HG03558 (cell line): Measurements from ENCODE around the gene CROCC2.

Experiments
- ATAC-seq: cut with Tn5 transposase; IDR thresholded peaks from one replicate; pipeline ENCODE4 v1.9.1; 2021; ENCODE audit warnings: moderate number of reproducible peaks; ENCODE audit not compliant: unreplicated experiment; ENCODE audit errors: extremely low read depth

CROCC2 gene

DNA sequence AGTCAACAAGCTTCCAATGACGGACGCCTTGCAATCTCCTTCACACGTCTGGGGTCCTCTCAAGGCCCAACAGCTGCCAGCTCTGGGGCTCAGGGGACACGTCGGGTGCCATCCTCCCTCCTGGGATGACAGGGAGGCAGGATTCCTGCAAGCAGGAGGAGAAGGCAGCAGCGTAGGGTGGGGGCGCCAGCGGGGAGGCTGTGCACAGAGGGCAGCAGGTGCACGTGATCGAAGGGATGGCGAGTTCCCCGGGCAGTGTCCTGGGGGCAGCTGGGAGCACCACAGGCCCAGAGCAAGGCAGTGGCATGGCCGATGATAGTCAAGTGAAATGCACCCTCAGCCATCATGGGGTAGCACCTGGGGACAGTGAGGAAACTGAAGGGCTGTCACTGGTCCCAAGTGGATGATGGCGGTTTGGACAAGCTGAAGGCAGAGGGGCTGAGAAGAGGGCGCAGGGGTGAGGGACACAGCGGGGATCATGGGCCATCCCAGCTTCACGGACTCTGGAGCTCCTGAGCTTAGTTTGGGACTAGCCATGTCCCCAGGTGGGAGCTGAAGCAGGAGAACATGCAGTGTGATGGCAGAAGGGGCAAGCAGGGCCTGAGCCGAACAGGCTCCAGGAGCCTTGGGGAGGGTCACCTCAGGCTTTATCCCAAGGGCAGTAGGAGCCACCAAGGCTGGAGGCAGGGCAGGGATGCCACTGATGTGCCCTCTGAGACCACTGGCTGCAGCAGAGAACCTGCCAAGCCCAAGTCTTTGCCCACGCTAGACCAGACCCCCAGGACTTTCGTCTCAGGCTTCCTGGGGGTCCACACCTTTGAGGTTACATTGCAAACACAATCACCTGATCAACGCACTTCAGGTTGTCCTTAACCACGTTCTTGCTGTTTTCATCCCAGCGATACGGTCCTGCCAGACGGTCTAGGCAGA, 76.0 kb downstream of the CROCC2 start:
- no peak for ATAC-seq

DNA sequence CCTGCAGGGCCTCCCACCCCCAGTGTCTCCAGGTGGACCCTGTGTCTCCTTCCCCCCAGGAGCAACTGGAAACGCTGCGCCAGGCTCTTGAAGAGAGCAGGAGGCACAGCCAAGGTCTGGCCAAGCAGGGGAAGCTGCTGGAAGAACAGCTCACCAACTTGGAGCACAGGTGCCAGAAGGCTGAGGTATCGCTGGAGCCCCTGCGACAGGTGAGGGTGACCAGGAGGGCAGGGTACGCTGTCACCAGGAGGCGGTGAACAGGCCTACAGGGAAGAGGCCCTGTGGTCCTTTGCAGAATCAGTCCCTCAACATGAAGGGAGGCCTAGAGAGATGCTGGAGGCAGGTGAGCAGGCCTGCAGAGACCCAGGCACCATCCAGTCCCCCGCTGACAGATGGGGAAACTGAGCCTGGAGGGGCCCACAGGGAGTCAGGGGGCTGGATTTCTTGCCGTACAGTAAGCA, 76.7 kb downstream of the CROCC2 start:
- no peak for ATAC-seq

DNA sequence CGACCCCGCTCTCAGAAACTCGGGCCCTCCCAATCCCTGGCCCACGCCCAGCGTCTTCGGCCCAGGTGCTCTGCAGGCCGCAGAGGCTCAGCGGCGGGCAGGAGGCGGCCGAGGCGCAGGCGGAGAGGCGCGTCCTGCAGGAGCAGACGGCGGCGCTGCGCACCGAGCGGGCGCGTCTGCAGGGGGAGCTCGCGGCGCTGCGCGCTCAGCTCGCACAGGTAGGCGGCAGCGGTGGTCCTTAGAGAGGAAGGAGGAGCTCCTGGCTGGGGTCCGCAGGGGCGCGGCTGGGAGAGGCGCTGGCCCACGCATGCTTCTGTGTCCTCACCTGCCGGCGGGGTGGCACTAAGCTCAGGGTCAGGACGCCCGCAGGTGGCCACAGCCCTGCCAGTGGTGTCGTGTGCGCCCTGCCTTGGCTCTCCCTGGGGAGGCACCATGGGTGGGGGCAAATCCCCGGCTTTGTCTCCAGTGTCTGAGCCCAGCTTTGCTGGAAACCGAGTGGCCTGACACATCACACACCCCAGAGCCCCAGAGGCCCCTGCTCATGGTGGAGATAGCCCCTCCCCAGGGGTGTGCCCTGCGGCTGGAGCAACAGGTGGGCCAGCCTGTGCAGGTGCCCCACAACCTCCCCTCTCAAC, 77.3 kb downstream of the CROCC2 start:
- no peak for ATAC-seq

GRCh38 chr2:240983996-240984498, 77.9 kb downstream of the CROCC2 start:
- ATAC-seq = no peak

DNA sequence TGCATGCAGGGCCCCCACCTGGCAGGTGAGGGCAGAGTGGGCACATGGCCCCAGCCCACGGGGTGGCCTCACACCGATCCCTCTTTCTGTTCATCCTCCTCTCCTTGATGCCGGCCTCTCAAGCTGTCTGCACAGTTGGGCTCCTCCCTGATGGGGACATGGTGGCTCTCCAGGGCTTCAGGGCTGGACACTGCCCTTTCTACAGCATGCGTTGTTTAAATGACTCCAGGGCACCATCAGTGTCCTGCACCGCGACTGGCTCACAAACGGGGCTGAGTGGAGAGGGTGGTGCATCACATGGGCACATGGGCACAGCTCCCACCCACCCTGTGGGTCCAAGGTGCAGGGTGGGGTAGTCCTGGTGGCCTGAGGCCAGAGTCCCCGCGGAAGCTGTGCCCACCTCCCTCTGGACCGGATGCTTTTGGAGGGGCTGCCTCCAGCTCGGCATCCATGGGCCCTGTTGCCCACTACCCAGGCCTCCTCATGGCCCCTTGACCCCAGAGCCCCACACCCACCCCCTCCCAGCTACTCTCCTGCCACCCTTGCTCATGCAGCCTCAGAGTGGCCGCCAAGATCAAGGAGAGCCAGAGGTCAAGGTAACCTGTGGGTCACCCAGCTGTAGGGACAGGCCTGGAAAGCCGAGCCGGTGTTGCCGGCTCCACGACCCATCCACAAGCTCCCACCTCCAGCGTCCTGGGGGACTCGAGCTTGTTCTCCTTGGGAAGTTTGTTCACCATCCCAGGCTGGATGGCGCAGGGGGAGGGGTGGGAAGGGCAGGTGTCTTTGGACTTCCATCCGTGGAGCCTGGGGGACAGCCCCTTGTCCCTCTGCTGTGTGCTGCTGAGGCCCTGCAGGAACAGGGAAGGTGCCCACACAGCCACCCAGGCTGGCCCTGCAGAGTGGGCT, 80.0 kb downstream of the CROCC2 start:
- ATAC-seq = no peak

DNA sequence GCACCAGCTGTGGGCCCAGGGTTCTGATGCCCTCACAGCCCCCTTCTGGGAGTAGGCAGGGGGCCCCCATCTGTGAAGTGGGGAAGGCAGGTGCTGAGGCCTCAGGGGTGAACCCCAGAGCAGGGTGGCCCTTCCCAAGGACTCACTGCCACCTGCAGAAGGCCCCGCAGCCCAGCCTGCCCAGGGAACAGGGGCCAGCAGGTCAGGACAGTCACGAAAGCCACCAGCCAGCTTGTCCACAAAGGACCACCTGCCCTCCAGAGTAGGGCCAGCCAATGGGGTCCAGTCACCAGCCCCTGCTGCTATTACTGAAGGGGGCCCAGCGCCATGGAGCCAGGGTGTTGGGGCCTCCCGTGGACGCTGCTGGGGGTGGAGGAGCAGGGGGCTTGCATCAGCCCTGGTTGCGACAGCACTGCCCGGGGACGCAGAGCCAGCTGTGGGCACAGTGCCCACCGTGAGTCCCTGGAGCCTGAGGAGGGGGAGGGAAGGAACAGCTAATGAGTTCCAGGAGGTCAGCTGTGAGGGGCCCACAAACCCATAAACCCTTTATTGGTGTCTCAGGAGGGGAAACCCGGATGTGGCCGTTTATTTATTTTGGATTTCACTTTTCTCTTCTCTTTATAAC, 80.8 kb downstream of the CROCC2 start:
- no peak for ATAC-seq

DNA sequence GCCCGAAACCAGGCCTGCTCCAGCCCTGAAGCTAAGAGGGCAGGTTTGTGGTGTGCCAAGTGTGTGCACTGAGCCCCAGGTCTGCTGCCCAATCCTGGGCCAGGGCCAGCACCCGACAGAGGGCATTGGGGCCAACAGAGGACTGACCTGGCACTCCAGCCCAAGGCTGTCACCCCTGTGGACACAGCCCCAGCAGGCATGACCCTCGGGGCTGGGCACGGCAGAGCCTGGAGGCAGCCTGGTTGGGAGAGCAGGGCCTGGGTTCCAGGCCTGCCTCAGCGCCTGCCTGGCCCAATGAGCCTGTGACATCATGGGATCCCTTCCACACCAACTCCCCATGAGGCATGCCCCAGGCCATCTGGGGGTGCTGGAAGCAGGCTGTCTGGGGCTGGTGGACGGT, 81.5 kb downstream of the CROCC2 start:
- no peak for ATAC-seq

DNA sequence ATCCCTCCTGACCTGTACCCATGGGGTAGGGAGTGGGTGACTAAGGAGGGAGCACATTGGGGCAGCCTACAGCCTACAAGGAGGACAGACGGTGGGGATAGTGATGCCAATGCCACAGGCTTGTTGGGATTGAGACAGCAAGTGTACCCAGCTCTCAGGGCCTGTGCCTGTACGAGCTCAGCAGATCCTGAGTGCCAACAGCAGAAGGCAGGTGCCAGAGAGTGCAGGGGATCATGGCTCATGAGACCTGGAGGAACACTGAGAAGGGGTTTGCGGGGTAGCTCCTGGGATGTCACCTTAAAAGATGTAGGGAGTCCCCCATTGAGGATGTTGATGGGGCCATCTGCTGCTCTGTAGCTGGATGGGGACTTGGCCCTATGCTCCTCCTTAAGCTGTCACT, 82.0 kb downstream of the CROCC2 start:
- ATAC-seq = no peak

GRCh38 chr2:240988571-240989271, 82.6 kb downstream of the CROCC2 start:
- ATAC-seq = no peak

DNA sequence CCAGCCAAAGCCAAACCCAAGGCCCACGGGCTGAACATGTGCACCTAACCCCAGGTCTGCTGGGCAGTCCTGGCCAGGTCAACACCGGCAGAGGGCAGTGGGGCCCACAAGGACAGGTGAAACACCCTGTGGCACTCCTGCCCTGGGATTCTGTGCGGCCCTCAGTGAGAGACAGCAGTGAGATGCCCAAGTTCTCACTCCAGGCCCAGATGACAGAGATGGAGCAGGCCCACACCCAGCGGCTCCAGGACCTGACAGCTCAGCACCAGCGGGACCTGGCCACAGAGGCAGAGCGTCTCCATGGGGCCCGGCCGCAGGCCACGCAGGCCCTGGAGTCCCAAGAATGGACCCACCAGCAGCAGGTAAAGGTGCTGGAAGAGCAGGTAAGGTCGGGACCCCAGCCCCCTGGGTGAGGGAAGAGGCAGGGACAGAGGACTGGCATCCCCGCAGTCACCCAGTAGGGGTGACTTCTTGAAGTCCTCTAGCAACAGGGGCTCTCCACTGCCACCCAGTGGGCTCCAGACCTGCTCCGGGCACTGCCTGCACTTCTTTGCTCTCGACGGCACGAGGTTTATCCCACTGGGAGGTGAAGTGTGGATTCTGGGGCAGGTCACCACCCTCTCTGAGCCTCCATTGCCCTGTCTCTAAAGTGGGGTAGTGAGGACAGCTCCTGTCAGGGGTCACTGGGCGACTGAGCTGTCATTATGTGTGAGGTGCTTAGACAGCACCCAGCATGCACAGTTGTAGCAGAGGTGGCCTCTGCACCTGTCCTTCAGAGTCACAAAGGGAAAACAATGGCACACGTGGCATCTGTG, 83.5 kb downstream of the CROCC2 start:
- ATAC-seq = no peak

DNA sequence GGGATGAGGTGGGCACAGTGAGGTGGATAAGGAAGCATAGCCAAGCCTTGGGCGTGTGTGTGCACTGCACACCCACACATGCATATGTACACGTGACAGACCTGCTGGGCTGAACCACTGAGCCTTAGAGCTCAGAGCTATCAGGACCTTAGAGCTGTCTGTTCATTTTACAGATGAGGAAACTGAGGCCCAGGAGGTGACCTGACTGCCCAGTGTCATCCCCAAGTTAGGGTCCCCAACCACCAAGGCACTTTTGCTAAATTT, 84.1 kb downstream of the CROCC2 start:
- no peak for ATAC-seq

DNA sequence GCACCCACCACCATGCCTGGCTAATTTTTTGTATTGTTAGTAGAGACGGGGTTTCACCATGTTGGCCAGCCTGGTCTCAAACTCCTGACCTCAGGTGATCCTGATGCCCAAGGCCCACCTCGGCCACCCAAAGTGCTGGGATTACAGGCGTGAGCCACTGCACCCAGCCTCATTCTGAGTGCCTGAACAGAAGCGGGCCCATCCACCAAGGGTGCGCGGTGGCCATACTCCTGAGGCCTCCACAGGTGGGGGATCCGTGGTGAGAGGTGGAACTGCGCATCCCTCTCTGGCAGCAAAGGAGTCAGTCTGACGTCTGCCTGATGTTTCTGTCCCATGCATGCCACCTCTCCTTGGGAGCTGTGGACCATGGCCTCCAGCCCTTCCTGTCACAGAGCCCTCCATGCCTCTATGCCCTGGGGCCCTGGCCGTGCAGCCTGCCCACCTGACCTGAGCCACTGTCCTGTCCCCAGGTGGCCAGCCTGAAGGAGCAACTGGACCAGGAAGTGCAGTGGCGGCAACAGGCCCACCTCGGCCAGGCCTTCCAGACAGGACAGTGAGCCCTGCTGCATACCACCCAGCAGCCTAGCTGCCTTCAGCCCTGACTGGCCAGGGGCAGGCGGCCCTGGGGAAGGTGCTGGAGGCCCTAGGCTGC, 84.7 kb downstream of the CROCC2 start:
- ATAC-seq = no peak

GRCh38 chr2:240991378-240992263, 85.5 kb downstream of the CROCC2 start:
- no peak for ATAC-seq

DNA sequence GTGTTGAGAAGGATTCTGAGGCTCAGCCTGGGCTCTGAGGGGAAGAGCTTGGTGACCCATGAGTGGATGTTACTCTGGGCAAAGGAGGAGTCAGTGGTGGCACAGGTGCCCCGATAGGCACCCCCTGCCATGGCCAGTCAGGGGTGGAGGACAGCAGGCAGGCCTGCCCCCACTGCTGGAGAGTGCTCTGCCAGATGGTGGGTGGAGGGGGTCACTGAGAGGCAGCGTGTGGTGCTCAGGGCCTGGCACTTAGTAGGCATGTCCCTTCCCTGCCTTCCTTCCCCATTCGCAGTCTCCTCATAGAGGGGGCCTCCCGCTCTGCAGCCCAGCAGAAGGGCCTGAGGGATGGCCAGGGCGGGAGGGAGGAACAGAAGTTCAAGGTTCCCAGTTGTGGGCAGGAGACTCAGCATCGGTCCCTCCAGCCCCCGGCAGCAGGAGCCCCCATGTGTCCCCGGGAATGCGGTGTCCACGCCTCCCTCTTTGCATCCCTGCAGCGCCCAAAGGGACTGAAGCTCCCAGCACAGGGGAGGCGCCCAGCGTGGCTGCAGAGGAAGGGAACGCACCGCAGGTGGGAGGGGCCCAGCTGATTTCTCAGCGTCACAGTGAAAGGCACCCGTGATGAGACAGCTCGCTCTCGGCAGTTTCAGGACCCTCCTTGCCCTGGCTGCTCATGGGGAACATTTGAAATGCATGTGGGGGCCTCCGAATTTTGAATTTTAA, 86.6 kb downstream of the CROCC2 start:
- no peak for ATAC-seq

DNA sequence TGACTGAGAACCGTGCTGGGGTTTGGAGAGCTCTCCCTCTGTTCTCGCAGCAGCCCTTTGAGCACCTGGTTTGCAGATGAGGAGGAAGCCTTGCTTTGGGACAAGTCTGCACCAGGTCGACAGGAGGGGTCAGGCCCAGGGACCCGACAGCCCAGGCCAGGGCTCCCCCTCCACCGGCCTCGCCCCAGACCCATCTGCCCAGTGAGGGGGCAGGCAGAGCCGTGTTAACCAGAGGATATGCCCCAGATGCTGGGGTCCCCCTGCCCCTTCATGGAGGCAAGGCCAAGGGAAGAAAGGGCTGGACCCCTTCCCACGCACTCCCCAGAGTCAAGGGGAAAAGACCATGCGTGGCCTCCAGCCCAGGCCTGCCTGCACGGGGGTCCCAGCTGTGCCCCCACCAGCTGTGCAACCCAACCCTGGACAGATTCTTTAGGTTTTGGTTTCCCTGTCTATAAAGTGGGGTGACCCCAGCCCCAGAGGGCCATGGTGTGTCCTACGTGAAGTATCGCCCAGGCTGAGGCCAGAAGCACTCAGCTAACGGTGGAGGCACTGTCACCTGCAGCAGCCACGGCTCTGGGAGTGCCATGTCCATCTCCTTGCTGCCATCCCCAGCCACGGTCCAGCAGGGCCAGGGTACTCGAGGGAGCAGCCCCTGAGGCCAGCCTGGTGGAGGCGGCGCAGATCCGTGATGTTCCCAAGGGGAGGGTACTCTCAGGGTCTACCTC, 87.5 kb downstream of the CROCC2 start:
- no peak for ATAC-seq
